Retina (tissue), 1 donor: ENCODE results near the gene RERE.
A peak's percentile ranks its signal among the peaks of the same experiment; 100 is the strongest.
"Not testable (repeated sequence)": the region's sequence is repeated elsewhere in the genome, so short reads cannot be mapped to it uniquely, and the experiment has no call there.

Experiments used
- DNase-seq: peaks from one replicate; pipeline ENCODE4 v3.0.0-alpha.2; 2016

The RERE gene

GRCh38 chr1:8794605-8795004 is 22.8 kb downstream of the RERE start:
- DNase-seq = no peak

- no peak for DNase-seq
Measured at GRCh38 chr1:8791819-8792218, 25.6 kb downstream of the RERE start.

DNA sequence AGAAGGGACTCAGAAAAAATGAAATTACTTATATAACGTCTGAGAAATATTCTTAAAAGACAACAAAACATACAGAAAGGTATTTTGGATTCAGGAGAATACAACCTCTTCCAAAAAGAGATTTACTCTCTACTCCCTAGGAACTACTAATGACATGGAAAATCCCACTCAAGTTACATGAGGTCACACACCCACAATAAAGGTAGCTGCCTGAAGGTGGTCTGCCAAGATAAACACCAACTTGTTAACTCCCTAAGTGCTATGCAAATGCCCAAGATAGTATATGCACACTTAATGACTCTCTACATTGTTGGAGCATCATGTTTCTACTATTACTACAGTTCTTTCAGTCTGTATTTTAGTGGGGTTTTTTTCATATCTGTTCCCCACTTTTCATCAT is 26.5 kb downstream of the RERE start:
- no peak for DNase-seq

- DNase-seq = no peak
Measured at GRCh38 chr1:8790478-8790877, 27.0 kb downstream of the RERE start.

DNA sequence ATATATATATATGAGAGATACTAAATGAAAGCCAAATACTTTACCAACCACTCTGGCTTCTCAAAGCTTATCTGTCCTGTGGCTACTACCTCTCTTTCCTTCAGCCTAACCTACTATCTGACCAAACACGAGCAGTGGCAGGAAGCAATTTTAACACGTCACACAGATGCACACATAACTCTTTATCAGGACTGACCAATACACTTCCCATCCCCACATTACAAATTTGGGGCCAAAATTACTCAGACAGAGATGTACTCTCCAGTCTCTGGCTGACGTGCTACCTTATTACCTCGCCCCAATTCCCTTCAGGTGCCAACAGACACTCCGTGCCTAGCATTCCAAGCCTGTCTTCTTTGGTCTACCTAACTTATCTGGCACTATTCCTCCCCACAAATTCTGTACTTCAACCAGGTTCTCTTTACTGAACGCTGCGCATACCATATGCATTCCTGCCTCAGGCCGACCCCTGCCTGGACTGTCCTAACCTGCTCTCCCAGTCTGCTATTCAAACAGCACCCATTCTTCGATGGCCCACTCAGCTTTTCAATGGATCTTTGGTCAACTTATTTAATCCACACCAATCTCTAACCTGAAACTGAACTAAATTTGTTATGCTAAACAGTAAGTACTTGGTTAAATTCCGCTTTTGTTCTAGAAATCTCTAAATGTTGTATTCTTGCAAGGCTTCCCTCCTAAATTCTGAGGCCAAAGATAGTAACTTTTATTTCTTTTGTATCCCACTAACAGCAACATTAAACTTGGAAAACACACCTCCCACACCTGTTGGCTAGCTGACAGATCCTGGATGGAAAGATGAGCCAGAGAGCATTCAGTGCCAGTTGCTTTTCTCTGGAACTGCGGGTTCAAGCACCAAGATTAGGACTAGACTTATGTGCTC is 27.9 kb downstream of the RERE start:
- DNase-seq = no peak

DNA sequence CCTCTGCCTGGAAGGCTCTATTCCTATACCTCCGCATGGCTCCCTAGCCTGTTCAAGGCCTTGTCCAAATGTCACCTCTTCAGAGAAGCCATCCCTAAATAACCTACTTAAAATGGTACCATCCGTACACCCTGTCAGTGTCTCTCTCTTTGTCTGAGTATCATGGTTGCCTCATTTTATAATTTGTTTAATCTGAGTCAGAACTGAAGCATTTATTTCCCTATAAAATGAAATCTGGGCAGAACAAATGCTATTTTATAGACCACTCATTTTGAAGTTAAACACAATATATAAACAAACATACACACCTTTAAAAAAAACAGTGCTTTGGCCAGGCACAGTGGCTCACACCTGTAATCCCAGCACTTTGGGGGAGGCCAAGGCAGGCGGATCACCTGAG is 30.2 kb downstream of the RERE start:
- DNase-seq = no peak

- DNase-seq = not testable (repeated sequence)
Measured at GRCh38 chr1:8786204-8786603, 31.2 kb downstream of the RERE start.

DNA sequence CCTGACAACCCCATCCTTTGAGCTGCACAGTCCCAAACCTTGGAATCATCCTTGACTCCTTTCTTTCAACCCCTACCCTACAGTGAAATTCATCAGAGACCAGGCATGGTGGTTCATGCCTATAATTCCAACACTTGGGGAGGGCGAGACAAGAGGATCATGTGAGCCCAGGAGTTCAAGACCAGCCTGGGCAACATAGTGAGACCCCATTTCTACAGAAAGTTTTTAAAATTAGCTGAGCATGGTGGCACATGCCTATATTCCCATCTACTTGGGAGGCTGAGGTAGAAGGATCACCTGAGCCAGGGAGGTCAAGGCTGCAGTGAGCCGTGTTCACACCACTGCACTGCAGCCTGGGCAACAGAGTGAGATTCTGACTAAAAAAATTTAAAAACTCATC is 34.5 kb downstream of the RERE start:
- DNase-seq = no peak

DNA sequence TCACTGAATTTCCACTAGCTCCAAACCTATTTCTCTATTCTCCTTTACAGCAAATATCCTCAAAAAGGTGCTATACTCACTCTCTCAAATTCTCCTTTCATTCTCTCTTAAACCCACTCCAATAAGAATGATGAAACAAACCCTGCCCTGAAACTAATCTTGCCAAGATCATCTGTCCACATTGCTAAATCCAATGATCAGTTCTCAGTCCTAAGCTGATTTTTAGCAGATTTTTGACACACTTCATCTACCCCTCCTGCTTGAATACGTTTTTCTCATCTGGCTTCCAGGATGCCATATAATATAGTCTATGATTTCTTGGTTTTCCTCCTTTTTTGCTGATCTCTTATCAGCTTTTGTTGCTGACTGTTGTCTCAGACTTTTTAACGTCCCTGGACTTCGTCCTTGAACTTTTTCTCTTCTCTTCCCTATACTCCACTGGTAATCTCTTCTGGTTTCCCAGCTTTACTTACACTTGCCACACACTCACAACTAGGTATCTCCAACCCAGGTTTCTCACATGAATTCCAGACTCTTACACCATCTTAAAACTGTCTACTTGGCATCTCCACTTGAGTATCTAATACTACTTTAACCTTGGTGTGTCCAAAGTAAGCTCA is 35.3 kb downstream of the RERE start:
- no peak for DNase-seq

GRCh38 chr1:8780405-8780804 is 37.0 kb downstream of the RERE start:
- DNase-seq = no peak

DNA sequence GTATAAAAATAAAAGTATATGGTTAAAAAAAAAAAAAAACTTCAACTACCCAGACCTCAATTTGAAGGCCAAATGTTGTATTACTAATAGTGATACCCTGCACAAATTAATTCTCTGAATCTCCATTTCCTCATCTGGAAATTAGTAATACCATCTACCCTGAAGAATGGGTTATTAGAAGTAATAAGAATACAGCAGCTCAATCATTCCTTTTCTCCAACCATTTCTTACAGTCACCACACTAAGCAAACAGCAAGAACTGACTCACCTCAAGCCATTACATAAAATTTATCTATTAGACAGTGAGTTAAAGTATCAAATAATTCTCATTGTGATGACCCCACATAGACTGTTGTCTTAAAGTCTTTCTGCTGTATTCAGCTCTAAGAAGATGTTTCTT is 39.6 kb downstream of the RERE start:
- DNase-seq = no peak

DNA sequence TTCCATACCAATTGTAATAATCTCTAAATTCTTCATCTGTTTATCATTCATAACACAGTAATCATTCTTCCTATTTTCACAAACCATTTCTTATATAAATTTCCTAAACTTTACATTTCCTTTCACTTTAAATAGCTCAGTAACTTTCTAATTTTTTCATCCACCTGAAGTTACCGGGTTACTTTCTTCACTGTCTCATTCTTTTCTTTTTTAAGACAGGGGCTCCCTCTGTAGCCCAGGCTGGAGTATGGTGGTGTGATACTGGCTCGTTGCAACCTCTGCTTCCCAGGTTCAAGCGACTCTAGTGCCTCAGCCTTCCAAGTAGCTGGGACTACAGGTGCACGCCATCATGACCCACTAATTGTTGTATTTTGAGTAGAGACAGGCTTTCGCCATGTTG is 41.3 kb downstream of the RERE start:
- no peak for DNase-seq

DNA sequence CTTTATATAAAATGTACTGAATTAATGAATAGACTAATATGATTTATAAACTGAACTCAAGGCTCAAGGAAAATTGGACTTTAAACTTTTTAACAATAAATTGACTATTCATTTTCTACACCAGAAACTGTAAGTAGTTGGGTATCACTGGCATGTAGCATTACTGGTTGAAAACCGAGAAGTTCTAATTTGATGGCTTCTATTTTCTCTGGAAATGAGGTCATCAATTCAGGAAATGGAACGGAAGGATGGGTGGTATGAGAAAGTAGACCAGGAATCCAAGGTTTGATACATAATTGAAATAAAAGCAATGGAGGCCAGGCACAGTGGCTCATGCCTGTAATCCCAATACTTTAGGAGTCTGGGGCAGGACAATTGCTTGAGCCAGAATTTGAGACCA is 50.4 kb downstream of the RERE start:
- no peak for DNase-seq

GRCh38 chr1:8765198-8765597 is 52.2 kb downstream of the RERE start:
- no peak for DNase-seq

DNA sequence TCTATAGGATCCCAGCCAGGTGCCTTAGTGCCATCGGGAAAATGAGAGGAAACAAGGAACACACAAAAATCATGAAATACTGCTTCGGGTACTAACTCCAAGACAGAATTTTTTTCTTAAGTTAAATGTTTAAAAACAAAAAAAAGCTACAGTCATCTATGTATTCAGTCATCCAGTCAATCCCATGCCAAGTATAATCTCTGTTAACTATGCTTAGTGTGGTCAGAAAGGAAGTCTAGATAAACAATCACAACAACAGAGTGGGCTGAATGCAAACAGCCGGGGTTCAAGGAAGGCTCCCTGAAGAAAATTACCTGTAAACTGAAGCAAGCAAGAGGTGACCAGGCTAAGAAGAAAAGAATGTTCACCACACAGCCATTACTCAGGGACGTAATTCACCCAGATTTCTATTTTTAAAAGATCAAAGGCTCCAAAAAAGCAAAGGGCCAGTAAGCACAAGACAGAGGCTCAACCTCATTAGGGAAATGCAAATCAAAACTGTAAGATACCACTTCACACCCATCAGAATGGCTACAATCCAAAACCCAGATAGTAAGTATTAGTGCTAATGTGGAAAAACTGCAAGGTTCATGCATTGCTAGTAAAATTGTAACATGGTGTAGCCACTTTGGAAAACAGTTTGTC is 53.0 kb downstream of the RERE start:
- DNase-seq = no peak

DNA sequence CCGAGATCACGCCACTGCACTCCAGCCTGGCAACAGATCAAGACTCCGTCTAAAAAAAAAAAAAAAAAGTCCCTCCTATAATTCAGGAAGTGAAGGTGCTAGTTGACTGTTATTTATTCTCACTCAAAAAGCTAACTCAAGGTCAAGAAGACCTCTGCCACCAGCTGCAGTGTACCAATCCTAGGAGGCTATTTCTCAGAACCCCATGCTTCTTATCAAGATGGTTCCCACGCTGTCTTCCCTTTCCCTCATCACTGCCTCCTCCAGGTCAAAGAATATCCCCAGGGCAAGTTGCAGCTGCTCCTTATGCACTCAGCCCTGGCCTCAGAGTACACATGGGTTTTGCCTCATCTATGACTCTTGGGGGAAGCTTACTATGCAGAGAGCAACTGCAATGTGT is 53.6 kb downstream of the RERE start:
- peak; percentile 36 for DNase-seq

DNA sequence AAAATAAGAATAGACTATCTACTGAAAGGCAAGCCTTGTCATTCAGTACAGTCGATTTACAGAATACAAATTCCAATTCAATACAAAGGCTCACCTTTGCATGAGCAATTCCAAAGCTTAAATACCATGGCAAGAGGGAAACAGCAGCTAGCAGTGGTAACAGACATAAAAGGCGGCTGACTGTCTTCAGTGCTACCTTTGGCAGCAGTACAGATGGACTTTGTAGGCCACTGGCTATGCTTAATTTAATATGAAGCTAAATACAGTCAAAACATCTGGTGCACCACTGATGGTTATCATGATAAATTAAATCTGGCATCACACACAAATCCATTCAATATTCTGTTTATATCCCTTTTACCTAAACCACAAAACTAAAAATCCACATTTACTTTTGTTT is 62.4 kb downstream of the RERE start:
- no peak for DNase-seq

- DNase-seq = peak; percentile 18
Measured at GRCh38 chr1:8754247-8754650, 63.2 kb downstream of the RERE start.

GRCh38 chr1:8753736-8754135 is 63.7 kb downstream of the RERE start:
- no peak for DNase-seq

DNA sequence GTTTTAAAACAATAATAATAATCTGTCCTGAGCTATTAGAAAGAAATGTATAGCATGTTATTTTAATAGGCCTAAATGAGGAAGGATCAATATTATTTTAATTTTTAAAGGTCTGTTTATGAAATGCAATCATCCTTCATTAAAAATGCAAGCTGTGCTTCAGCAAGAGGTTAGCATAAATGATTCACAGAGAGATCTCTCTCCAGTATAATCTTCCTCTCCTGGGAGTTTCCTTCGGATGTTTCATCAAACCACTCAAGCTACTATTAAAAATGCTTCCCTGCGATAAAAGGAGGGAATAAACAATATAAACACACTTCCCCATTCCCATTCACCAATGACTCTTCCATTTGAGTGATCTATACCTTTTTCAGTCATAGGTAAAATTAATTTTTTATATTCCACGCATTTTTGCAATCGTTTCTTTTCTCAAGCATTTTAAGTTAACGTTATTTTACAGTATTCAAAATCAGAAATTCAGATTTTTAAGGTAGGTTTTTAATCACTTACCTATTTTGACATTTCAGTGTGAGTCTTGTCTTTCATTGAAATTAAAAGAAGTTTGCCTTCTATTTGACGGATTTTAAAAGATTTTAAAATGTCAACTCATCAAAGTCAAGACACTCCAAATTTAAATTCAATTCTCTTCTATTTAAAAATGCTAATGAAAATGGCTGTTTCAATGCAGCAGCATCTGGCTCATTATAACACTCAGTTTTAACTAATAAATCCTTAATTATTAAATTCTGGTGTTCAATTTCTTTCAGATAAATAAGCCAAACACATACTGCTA is 64.3 kb downstream of the RERE start:
- no peak for DNase-seq

- no peak for DNase-seq
Measured at GRCh38 chr1:8752411-8752810, 65.0 kb downstream of the RERE start.

- no peak for DNase-seq
Measured at GRCh38 chr1:8751984-8752383, 65.5 kb downstream of the RERE start.
